Esophagus (tissue), 2 donors: Measurements from ENCODE around the gene SNX20. TPM values are rescaled to one million over a fixed set of nuclear protein-coding genes. Genes with fewer than 3 reads are reported as not detected.

Experiments
- H3K27ac ChIP-seq, 2 donors: one replicate each; pipeline ENCODE4 v1.5.1; 2013; ENCODE audit warnings: low read depth in 2 of 2, mild to moderate bottlenecking in 2 of 2, inconsistent platforms in 1 of 2, low read length in 1 of 2, moderate library complexity in 1 of 2
- H3K27me3 ChIP-seq, 2 donors: one replicate each; pipeline ENCODE4 v1.6.1; 2013; ENCODE audit warnings: low read length in 2 of 2, control low read depth in 1 of 2, mild to moderate bottlenecking in 1 of 2; ENCODE audit not compliant: insufficient read depth in 2 of 2, control insufficient read depth in 1 of 2
- H3K36me3 ChIP-seq, 2 donors: one replicate each; pipeline ENCODE4 v1.6.1; 2013; ENCODE audit warnings: low read length in 1 of 2; ENCODE audit not compliant: control insufficient read depth in 2 of 2, insufficient read depth in 2 of 2
- H3K4me1 ChIP-seq, 2 donors: one replicate each; pipeline ENCODE4 v1.6.1; 2013; ENCODE audit warnings: low read length in 1 of 2; ENCODE audit not compliant: control insufficient read depth in 2 of 2, insufficient read depth in 2 of 2
- H3K4me3 ChIP-seq, 2 donors: one replicate each; pipeline ENCODE4 v1.5.1; 2013; ENCODE audit warnings: low read length in 2 of 2, mild to moderate bottlenecking in 2 of 2, low read depth in 1 of 2, moderate library complexity in 1 of 2
- H3K9me3 ChIP-seq, 2 donors: one replicate each; pipeline ENCODE4 v1.6.1; 2013; ENCODE audit warnings: mild to moderate bottlenecking in 2 of 2, low read depth in 1 of 2, low read length in 1 of 2, moderate library complexity in 1 of 2; ENCODE audit not compliant: control insufficient read depth in 2 of 2, insufficient read depth in 1 of 2
- WGBS, 2 donors: extraction: QIAGEN DNeasy Blood & Tissue Kit; methylation state at CpG; one replicate each; pipeline ENCODE4 v1.1.7; 2013; 5-methylcytosine and 5-hydroxymethylcytosine counted together
- polyA plus RNA-seq, 2 donors: library from polyadenylated mRNA; stranded (reverse); fragments of 200-250 nt; gene quantifications; one replicate each; pipeline ENCODE4 v1.2.3, GENCODE V29; 2013
- donor health status: healthy with polysubstance abuse.
- donor health status: Bipolar disorder and iron deficiency.

The SNX20 gene
- polyA plus RNA-seq, 2 donors = 0.43 to 0.75 TPM

GRCh38 chr16:50624449-50624970 is 56.6 kb downstream of the SNX20 start:
- Histone ChIP-seq H3K36me3 (peaks cover 0 to 4% of the 10 kb centered on the region in 2 donors), H3K27ac (no peak overlapping the region), H3K9me3 (no peaks in the 10 kb centered on the region), H3K27me3 (no peaks in the 10 kb centered on the region), H3K4me1 (peaks cover 0 to 19% of the 10 kb centered on the region in 2 donors), H3K4me3 (no peak overlapping the region)
- WGBS, 2 donors = 59 to 68% methylated on average over 8 of the region's 8 CpGs

- Histone ChIP-seq H3K27ac (no peak overlapping the region), H3K36me3 (peaks cover 0 to 4% of the 10 kb centered on the region in 2 donors), H3K9me3 (no peaks in the 10 kb centered on the region), H3K27me3 (no peaks in the 10 kb centered on the region), H3K4me1 (peaks cover 0 to 19% of the 10 kb centered on the region in 2 donors), H3K4me3 (no peak overlapping the region)
- WGBS, 2 donors = 93 to 94% methylated on average over 16 of the region's 16 CpGs
Measured at GRCh38 chr16:50622643-50623369, 58.3 kb downstream of the SNX20 start.

GRCh38 chr16:50622029-50622428 is 59.1 kb downstream of the SNX20 start:
- Histone ChIP-seq H3K36me3 (peaks cover 0 to 4% of the 10 kb centered on the region in 2 donors), H3K9me3 (no peaks in the 10 kb centered on the region), H3K27me3 (no peaks in the 10 kb centered on the region), H3K4me1 (peaks cover 0 to 15% of the 10 kb centered on the region in 2 donors), H3K4me3 (no peak overlapping the region), H3K27ac (no peak overlapping the region)
- WGBS, 2 donors = 93 to 94% methylated on average over 5 to 7 of the region's 7 CpGs

Other genes with a start within 250 kb of the SNX20 start
- 1 to 10 TPM; 1.1 to 2.0 TPM for gene NKD1, start 132.9 kb downstream of the SNX20 start, polyA plus RNA-seq
- 10 to 100 TPM in 1 of 2 donors, 1 to 10 TPM in 1; 6.2 to 11.0 TPM for gene NOD2, start 12.3 kb upstream of the SNX20 start, polyA plus RNA-seq
- 10 to 100 TPM; 11.6 to 12.1 TPM for gene CYLD, start 60.8 kb upstream of the SNX20 start, polyA plus RNA-seq